Tibial nerve (tissue), 4 donors: ENCODE data around the gene IFT20.

Experiments
- CTCF ChIP-seq, 5 experiments: fragments of 200-600 bp in 3 of 5; fragments of 450-650 bp in 2 of 5; sonication (generic) in 3 of 5; IDR thresholded peaks; one replicate each; pipeline ENCODE4 v1.5.1; 2016 to 2019; ENCODE audit warnings: antibody characterized with exemption in 5 of 5, mild to moderate bottlenecking in 3 of 5, moderate library complexity in 2 of 5
- EP300 ChIP-seq, 2 donors: sonication (generic); formaldehyde crosslinking; IDR thresholded peaks; one replicate each; pipeline ENCODE4 v1.6.1; 2017; ENCODE audit warnings: antibody characterized with exemption in 2 of 2, mild to moderate bottlenecking in 1 of 2
- POLR2A ChIP-seq, 2 donors: fragments of 450-650 bp; IDR thresholded peaks; one replicate each; pipeline ENCODE4 v1.6.1; 2017; ENCODE audit warnings: antibody characterized with exemption in 2 of 2, mild to moderate bottlenecking in 2 of 2, moderate library complexity in 2 of 2

- TF ChIP-seq CTCF (IDR thresholded peaks at IDR 0.05) (no peak), POLR2A (IDR thresholded peaks at IDR 0.05) (no peak), EP300 (IDR thresholded peaks at IDR 0.05) (no peak)
Measured at GRCh38 chr17:28350271-28350670, 15.0 kb upstream of the IFT20 start.
